GM12878 (cell line): Measurements from ENCODE around the gene PON3. TPM values are rescaled to one million over a fixed set of nuclear protein-coding genes. Genes with fewer than 3 reads are reported as not detected.

ENCODE experiments used
- BHLHE40 ChIP-seq, 2 experiments: fragments of 450-650 bp in 1 of 2; IDR thresholded peaks; 2 replicates each; pipeline ENCODE4 v1.6.1; 2011 to 2017; ENCODE audit warnings: low read depth in 2 of 2, borderline replicate concordance in 1 of 2, improper control_type of control experiment in 1 of 2, low read length in 1 of 2, mild to moderate bottlenecking in 1 of 2
- CBX3 ChIP-seq: fragments of 200-600 bp; sonication (generic); IDR thresholded peaks from 2 replicates; pipeline ENCODE4 v1.6.1; 2016; ENCODE audit warnings: low read depth, borderline replicate concordance
- CTCF ChIP-seq, 3 experiments: IDR thresholded peaks in 2 of 3; conservative IDR thresholded peaks in 1 of 3; 2 replicates each; pipeline ENCODE4 v1.5.1; 2011; ENCODE audit warnings: low read depth in 3 of 3, low read length in 3 of 3, mild to moderate bottlenecking in 3 of 3, control low read depth in 2 of 3, moderate library complexity in 2 of 3, inconsistent platforms in 1 of 3, mixed read lengths in 1 of 3; ENCODE audit not compliant: control insufficient read depth in 2 of 3, insufficient read depth in 1 of 3; ENCODE audit errors: extremely low read depth in 1 of 3
- FOS ChIP-seq: IDR thresholded peaks from 3 replicates; pipeline ENCODE4 v1.6.1; 2011; ENCODE audit warnings: borderline replicate concordance; ENCODE audit not compliant: insufficient read length; ENCODE audit errors: extremely low read depth
- HCFC1 ChIP-seq: fragments of 150-350 bp; IDR thresholded peaks from 2 replicates; pipeline ENCODE4 v1.6.1; 2014; ENCODE audit warnings: low read length
- HDAC6 ChIP-seq: fragments of 200-600 bp; sonication (generic); IDR thresholded peaks from one replicate; pipeline ENCODE4 v1.8.0; 2017; ENCODE audit warnings: antibody characterized with exemption; ENCODE audit not compliant: unreplicated experiment
- IRF5 ChIP-seq: fragments of 450-650 bp; IDR thresholded peaks from 2 replicates; pipeline ENCODE4 v1.6.1; 2017; ENCODE audit warnings: borderline replicate concordance
- MAX ChIP-seq: IDR thresholded peaks from 2 replicates; pipeline ENCODE4 v1.6.1; 2012; ENCODE audit warnings: low read depth, low read length, improper control_type of control experiment
- POLR2A ChIP-seq: IDR thresholded peaks from 2 replicates; pipeline ENCODE4 v1.6.1; 2011; ENCODE audit warnings: low read depth, mild to moderate bottlenecking, low read length
- POLR2AphosphoS5 ChIP-seq: IDR thresholded peaks from 2 replicates; pipeline ENCODE4 v1.6.1; 2011; ENCODE audit warnings: mild to moderate bottlenecking, low read length, inconsistent platforms
- RBBP5 ChIP-seq: fragments of 200-600 bp; sonication (generic); conservative IDR thresholded peaks from 2 replicates; pipeline ENCODE4 v1.6.1; 2016
- SIN3A ChIP-seq: IDR thresholded peaks from 2 replicates; pipeline ENCODE4 v1.6.1; 2012; ENCODE audit warnings: low read depth, low read length, improper control_type of control experiment
- TBL1XR1 ChIP-seq: IDR thresholded peaks from 2 replicates; pipeline ENCODE4 v1.6.1; 2012; ENCODE audit warnings: low read depth, low read length, improper control_type of control experiment
- ZSCAN29 ChIP-seq: fragments of 450-650 bp; IDR thresholded peaks from 2 replicates; pipeline ENCODE4 v1.6.1; 2017; ENCODE audit warnings: mild to moderate bottlenecking, moderate library complexity
- polyA plus RNA-seq, 11 experiments: library from polyadenylated mRNA; depleted of rRNA in 4 of 11; unstranded in 6 of 11; stranded (reverse) in 5 of 11; fragments of >200 nt; fragmentation: Nextera tagmentation in 4 of 11; fragmentation: Illumina TruSeq in 1 of 11; extraction: Ambion mirVana in 4 of 11; extraction: Trizol in 1 of 11; gene quantifications; 1 replicate in 1 of 11; 2 replicates in 10 of 11; pipeline versions ENCODE4 v1.2.1 to v1.2.3, GENCODE V29; 2011 to 2016; ENCODE audit warnings: inconsistent platforms in 2 of 11, missing spikeins in 2 of 11, low read depth in 1 of 11
- total RNA-seq, 4 experiments: library from RNA; depleted of rRNA in 3 of 4; stranded (reverse); fragments of >200 nt in 3 of 4; fragmentation: Illumina TruSeq in 1 of 4; extraction: Trizol in 1 of 4; gene quantifications; 2 replicates each; pipeline versions ENCODE4 v1.2.1 to v1.2.3, GENCODE V29; 2013 to 2021
- TF ChIP-seq, protein P1 (sequence below): fragments of 450-650 bp; IDR thresholded peaks from 2 replicates; pipeline ENCODE4 v1.6.1; 2017; ENCODE audit warnings: low read depth, mild to moderate bottlenecking, moderate library complexity
- TF ChIP-seq, protein P2 (sequence below): fragments of 450-650 bp; formaldehyde crosslinking; IDR thresholded peaks from 2 replicates; pipeline ENCODE4 v1.5.0; 2022; ENCODE audit warnings: mild to moderate bottlenecking, missing genetic modification characterization
- TF ChIP-seq, protein P3 (sequence below): IDR thresholded peaks from 2 replicates; pipeline ENCODE4 v1.6.1; 2011; ENCODE audit warnings: borderline replicate concordance, low read depth, mild to moderate bottlenecking, moderate library complexity, mixed read lengths, low read length; ENCODE audit not compliant: insufficient read depth; ENCODE audit errors: extremely low read length

PON3 gene
- total and polyA plus RNA-seq, 10 of the 15 experiments (the other 5 are each of a cell fraction or from before 2014, with no cell fraction given) = 0.45 to 2.0 (median 0.91) TPM

GRCh38 chr7:95434557-95435421 is 38.6 kb upstream of the PON3 start, which contains the start of gene PON2 (continued):
- TF ChIP-seq SIN3A (no peak), RBBP5 (no peak), TBL1XR1 (no peak), CBX3 (no peak), POLR2AphosphoS5 (no peak), CTCF (IDR thresholded peaks at IDR 0.05 in 2 of 3, conservative IDR thresholded peaks at IDR 0.05 in 1 of 3; ENCODE audit: control insufficient read depth in 2 of 3, extremely low read depth in 1 of 3, insufficient read depth in 1 of 3, low read depth in 3 of 3, low read length in 3 of 3) (no peak), IRF5 (no peak), MAX (peak; percentile 42; the same call in 1 of the 2 replicates), ZSCAN29 (no peak), POLR2A (peak; percentile 55; the same call in 1 of the 2 replicates), BHLHE40 (IDR thresholded peaks at IDR 0.05; ENCODE audit: borderline replicate concordance in 1 of 2, low read depth in 2 of 2, low read length in 1 of 2) (peak in 1 of 2 experiments; percentile 75; a peak in 2 of 4 replicates), HCFC1 (no peak), FOS (no peak), HDAC6 (no peak)
- TF ChIP-seq, protein P1, sequence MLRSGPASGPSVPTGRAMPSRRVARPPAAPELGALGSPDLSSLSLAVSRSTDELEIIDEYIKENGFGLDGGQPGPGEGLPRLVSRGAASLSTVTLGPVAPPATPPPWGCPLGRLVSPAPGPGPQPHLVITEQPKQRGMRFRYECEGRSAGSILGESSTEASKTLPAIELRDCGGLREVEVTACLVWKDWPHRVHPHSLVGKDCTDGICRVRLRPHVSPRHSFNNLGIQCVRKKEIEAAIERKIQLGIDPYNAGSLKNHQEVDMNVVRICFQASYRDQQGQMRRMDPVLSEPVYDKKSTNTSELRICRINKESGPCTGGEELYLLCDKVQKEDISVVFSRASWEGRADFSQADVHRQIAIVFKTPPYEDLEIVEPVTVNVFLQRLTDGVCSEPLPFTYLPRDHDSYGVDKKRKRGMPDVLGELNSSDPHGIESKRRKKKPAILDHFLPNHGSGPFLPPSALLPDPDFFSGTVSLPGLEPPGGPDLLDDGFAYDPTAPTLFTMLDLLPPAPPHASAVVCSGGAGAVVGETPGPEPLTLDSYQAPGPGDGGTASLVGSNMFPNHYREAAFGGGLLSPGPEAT = 0 out of 2 replicates have a peak, but pooled peaks have one; percentile 48
- TF ChIP-seq, protein P2, sequence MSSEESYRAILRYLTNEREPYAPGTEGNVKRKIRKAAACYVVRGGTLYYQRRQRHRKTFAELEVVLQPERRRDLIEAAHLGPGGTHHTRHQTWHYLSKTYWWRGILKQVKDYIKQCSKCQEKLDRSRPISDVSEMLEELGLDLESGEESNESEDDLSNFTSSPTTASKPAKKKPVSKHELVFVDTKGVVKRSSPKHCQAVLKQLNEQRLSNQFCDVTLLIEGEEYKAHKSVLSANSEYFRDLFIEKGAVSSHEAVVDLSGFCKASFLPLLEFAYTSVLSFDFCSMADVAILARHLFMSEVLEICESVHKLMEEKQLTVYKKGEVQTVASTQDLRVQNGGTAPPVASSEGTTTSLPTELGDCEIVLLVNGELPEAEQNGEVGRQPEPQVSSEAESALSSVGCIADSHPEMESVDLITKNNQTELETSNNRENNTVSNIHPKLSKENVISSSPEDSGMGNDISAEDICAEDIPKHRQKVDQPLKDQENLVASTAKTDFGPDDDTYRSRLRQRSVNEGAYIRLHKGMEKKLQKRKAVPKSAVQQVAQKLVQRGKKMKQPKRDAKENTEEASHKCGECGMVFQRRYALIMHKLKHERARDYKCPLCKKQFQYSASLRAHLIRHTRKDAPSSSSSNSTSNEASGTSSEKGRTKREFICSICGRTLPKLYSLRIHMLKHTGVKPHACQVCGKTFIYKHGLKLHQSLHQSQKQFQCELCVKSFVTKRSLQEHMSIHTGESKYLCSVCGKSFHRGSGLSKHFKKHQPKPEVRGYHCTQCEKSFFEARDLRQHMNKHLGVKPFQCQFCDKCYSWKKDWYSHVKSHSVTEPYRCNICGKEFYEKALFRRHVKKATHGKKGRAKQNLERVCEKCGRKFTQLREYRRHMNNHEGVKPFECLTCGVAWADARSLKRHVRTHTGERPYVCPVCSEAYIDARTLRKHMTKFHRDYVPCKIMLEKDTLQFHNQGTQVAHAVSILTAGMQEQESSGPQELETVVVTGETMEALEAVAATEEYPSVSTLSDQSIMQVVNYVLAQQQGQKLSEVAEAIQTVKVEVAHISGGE = no peak
- TF ChIP-seq, protein P3, sequence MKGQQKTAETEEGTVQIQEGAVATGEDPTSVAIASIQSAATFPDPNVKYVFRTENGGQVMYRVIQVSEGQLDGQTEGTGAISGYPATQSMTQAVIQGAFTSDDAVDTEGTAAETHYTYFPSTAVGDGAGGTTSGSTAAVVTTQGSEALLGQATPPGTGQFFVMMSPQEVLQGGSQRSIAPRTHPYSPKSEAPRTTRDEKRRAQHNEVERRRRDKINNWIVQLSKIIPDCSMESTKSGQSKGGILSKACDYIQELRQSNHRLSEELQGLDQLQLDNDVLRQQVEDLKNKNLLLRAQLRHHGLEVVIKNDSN = no peak
